Measurements from ENCODE around the gene COL6A5. TPM values are rescaled to one million over a fixed set of nuclear protein-coding genes. Genes with fewer than 3 reads are reported as not detected.

The COL6A5 gene
- total and polyA plus RNA-seq, 11 donors: 0.03 to 0.14 TPM; not detected in 9

DNA sequence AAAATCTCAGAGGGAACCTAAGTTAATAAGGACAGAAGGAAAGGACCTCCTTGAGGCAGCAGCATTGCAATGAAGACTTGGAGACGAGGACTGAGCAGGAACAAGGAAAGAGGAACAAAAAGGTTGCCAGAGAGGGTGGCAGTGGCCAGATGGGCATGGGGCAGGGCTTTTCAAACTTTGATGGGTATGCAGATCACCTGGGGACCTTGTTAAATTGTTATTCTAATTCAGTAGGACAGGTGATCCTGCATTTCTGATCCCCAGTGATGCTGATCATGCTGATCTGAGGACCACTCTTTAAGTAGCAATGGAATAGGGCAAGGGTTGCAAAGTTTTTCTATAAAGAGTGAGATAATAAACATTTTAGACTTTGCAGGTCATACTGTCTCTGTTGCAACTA is 182.6 kb downstream of the COL6A5 start:
- ATAC-seq (no peak), DNase-seq (no peak)
- H3K36me3 ChIP-seq: no peaks in the 10 kb centered on the region
- intact Hi-C loops (cut with DNase I): no loop called here
- H3K27ac ChIP-seq: no peak overlapping the region
- H3K4me3 ChIP-seq: no peak overlapping the region
- H3K9me3 ChIP-seq: no peaks in the 10 kb centered on the region
- H3K27me3 ChIP-seq: peaks cover 0 to 19% (median 0%) of the 10 kb centered on the region in 9 donors
- TF ChIP-seq, protein P1, sequence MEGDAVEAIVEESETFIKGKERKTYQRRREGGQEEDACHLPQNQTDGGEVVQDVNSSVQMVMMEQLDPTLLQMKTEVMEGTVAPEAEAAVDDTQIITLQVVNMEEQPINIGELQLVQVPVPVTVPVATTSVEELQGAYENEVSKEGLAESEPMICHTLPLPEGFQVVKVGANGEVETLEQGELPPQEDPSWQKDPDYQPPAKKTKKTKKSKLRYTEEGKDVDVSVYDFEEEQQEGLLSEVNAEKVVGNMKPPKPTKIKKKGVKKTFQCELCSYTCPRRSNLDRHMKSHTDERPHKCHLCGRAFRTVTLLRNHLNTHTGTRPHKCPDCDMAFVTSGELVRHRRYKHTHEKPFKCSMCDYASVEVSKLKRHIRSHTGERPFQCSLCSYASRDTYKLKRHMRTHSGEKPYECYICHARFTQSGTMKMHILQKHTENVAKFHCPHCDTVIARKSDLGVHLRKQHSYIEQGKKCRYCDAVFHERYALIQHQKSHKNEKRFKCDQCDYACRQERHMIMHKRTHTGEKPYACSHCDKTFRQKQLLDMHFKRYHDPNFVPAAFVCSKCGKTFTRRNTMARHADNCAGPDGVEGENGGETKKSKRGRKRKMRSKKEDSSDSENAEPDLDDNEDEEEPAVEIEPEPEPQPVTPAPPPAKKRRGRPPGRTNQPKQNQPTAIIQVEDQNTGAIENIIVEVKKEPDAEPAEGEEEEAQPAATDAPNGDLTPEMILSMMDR (IDR thresholded peaks at IDR 0.05): no peak
- no peak for TF ChIP-seq POLR2A (IDR thresholded peaks at IDR 0.05)
- 63 to 76% (median 67%) methylated on average over 1 of the region's 1 CpG for WGBS, 4 donors
- no peaks in the 10 kb centered on the region for H3K4me1 ChIP-seq

DNA sequence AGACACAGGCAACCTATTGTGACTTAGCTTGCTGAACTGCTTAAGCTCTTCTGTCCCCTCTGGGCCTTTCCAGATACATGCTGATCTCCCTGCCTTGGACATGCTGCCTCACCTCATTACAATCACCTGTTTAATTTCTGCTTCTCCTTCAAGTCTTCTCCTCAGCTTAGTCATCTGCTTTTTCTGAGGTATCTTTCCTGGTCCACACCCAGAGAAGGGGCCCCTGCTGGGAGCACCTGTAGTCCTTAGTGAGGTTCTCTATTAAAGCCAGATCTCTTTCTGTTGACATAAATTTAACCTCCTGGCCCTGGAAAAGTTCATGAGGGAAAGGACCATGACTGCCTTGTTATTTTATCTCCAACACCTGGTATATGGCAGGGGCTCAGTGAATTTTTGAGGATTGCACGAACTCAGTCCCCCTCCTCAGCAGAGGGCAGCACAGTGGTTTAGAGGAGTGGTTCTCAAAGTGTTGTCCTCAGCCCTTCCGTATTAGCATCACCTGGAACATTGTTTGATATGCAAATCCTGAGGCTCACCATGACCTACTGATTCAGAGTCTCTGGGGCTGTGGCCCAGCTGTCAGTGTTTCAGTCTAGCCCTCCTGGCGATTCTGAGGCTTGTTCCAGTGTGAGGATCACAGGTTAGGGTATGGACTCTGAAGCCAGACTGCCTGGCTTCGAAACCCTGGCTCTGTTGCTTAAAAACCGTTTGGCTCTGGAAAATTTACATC is 184.2 kb downstream of the COL6A5 start:
- Histone ChIP-seq H3K4me1 (no peaks in the 10 kb centered on the region), H3K27ac (no peak overlapping the region), H3K9me3 (no peaks in the 10 kb centered on the region), H3K36me3 (no peaks in the 10 kb centered on the region), H3K4me3 (no peak overlapping the region), H3K27me3 (peaks cover 0 to 7% (median 0%) of the 10 kb centered on the region in 9 donors)
- intact Hi-C loops (cut with DNase I): loop anchor here in 1 of 10 donors (10.0 kb wide), 1 partner anchor 255 kb away; no protein-coding TSS in a partner anchor
- ATAC-seq (no peak), DNase-seq (no peak)
- no peak for TF ChIP-seq POLR2A (IDR thresholded peaks at IDR 0.05)
- TF ChIP-seq, protein P1 (IDR thresholded peaks at IDR 0.05): no peak
- 58 to 65% (median 61%) methylated on average over 5 of the region's 5 CpGs for WGBS, 4 donors

- DNase-seq: no peak
- no peaks in the 10 kb centered on the region for H3K36me3 ChIP-seq
- H3K27me3 ChIP-seq: no peaks in the 10 kb centered on the region
- no peak overlapping the region for H3K27ac ChIP-seq
- no peak overlapping the region for H3K4me3 ChIP-seq
- 58 to 71% (median 62%) methylated on average over 2 of the region's 2 CpGs for WGBS, 4 donors
- H3K4me1 ChIP-seq: peaks cover 0 to 5% (median 0%) of the 10 kb centered on the region in 12 donors
- intact Hi-C loops (cut with DNase I): loop anchor here in 1 of 10 donors (10.0 kb wide), 1 partner anchor 258 kb away; no protein-coding TSS in a partner anchor
- no peaks in the 10 kb centered on the region for H3K9me3 ChIP-seq
- TF ChIP-seq, protein P1 (IDR thresholded peaks at IDR 0.05): no peak
- no peak for TF ChIP-seq POLR2A (IDR thresholded peaks at IDR 0.05)
- no peak for ATAC-seq
These were observed 187.8 kb downstream of the COL6A5 start for GRCh38 chr3:130533247-130533646.

Other genes with a start within 250 kb of the COL6A5 start
- 1 to 10 TPM in 4 of 9 donors, under 1 TPM in 5; 0.26 to 4.5 (median 1.00) TPM for gene COL6A6, start 171.5 kb downstream of the COL6A5 start, total RNA-seq
- gene COL6A6, start 171.5 kb downstream of the COL6A5 start, polyA plus RNA-seq: 1 to 10 TPM in 1 of 2 donors, under 1 TPM in 1; 0.61 to 1.1 TPM